ENCODE measurements around the gene EML1.
A peak's percentile ranks its signal among the peaks of the same experiment; 100 is the strongest.

Gene EML1

GRCh38 chr14:99784508-99784907, 8.7 kb upstream of the EML1 start:
- peak; percentile 98 for DNase-seq
- Histone ChIP-seq H3K4me3 (ENCODE audit: low read length) (no peak overlapping the region), H2BK120ac (ENCODE audit: low read depth, low read length) (no peak overlapping the region), H3K79me2 (ENCODE audit: control insufficient read depth, insufficient read depth, low read length) (no peaks in the 10 kb centered on the region), H3K56ac (ENCODE audit: low read length) (no peak overlapping the region), H4K5ac (ENCODE audit: low read length) (no peak overlapping the region), H2BK5ac (ENCODE audit: low read length) (no peak overlapping the region), H3K23ac (ENCODE audit: low read length) (no peak overlapping the region), H3K4ac (ENCODE audit: low read depth, low read length) (no peak overlapping the region), H3K4me1 (ENCODE audit: control insufficient read depth, low read depth, low read length) (no peaks in the 10 kb centered on the region), H4K8ac (ENCODE audit: low read depth, low read length) (no peak overlapping the region), H3K4me2 (ENCODE audit: low read length) (no peak overlapping the region), H3K27me3 (ENCODE audit: insufficient read depth, low read length, poor library complexity) (no peaks in the 10 kb centered on the region), H3K18ac (ENCODE audit: low read length) (no peak overlapping the region), H3K36me3 (ENCODE audit: control insufficient read depth, insufficient read depth, low read length) (no peaks in the 10 kb centered on the region), H2AK5ac (ENCODE audit: low read length) (no peak overlapping the region), H2BK15ac (replicated peaks; ENCODE audit: low read depth) (no peak overlapping the region), H3K79me1 (ENCODE audit: low read length) (no peaks in the 10 kb centered on the region), H3K27ac (ENCODE audit: low read depth, low read length) (no peak overlapping the region), H3K9ac (ENCODE audit: low read length) (no peak overlapping the region)
- no CpG with 5 or more reads among the region's 4 CpGs for WGBS (ENCODE audit: extremely low coverage, insufficient coverage, low lambda C conversion rate)

- Histone ChIP-seq H3K79me1 (ENCODE audit: low read length) (no peaks in the 10 kb centered on the region), H3K4me2 (ENCODE audit: low read length) (no peak overlapping the region), H3K36me3 (ENCODE audit: control insufficient read depth, insufficient read depth, low read length) (no peaks in the 10 kb centered on the region), H3K27me3 (ENCODE audit: insufficient read depth, low read length, poor library complexity) (no peaks in the 10 kb centered on the region), H3K27ac (ENCODE audit: low read depth, low read length) (no peak overlapping the region), H3K56ac (ENCODE audit: low read length) (no peak overlapping the region), H2BK15ac (replicated peaks; ENCODE audit: low read depth) (no peak overlapping the region), H3K4me3 (ENCODE audit: low read length) (no peak overlapping the region), H3K4ac (ENCODE audit: low read depth, low read length) (no peak overlapping the region), H4K8ac (ENCODE audit: low read depth, low read length) (no peak overlapping the region), H3K4me1 (ENCODE audit: control insufficient read depth, low read depth, low read length) (no peaks in the 10 kb centered on the region), H3K9ac (ENCODE audit: low read length) (no peak overlapping the region), H2AK5ac (ENCODE audit: low read length) (no peak overlapping the region), H3K79me2 (ENCODE audit: control insufficient read depth, insufficient read depth, low read length) (no peaks in the 10 kb centered on the region), H3K23ac (ENCODE audit: low read length) (no peak overlapping the region), H2BK5ac (ENCODE audit: low read length) (no peak overlapping the region), H4K5ac (ENCODE audit: low read length) (no peak overlapping the region), H2BK120ac (ENCODE audit: low read depth, low read length) (no peak overlapping the region), H3K18ac (ENCODE audit: low read length) (no peak overlapping the region)
- no CpG with 5 or more reads among the region's 9 CpGs for WGBS (ENCODE audit: extremely low coverage, insufficient coverage, low lambda C conversion rate)
- DNase-seq, result no peak
Measured at GRCh38 chr14:99785426-99785825, 7.8 kb upstream of the EML1 start.

- Histone ChIP-seq H4K8ac (ENCODE audit: low read depth, low read length) (no peak overlapping the region), H3K4ac (ENCODE audit: low read depth, low read length) (no peak overlapping the region), H3K18ac (ENCODE audit: low read length) (no peak overlapping the region), H3K23ac (ENCODE audit: low read length) (no peak overlapping the region), H2BK120ac (ENCODE audit: low read depth, low read length) (no peak overlapping the region), H3K79me2 (ENCODE audit: control insufficient read depth, insufficient read depth, low read length) (no peaks in the 10 kb centered on the region), H3K56ac (ENCODE audit: low read length) (no peak overlapping the region), H3K36me3 (ENCODE audit: control insufficient read depth, insufficient read depth, low read length) (no peaks in the 10 kb centered on the region), H2AK5ac (ENCODE audit: low read length) (no peak overlapping the region), H3K27ac (ENCODE audit: low read depth, low read length) (no peak overlapping the region), H4K5ac (ENCODE audit: low read length) (no peak overlapping the region), H3K4me3 (ENCODE audit: low read length) (no peak overlapping the region), H3K4me2 (ENCODE audit: low read length) (no peak overlapping the region), H3K27me3 (ENCODE audit: insufficient read depth, low read length, poor library complexity) (no peaks in the 10 kb centered on the region), H3K4me1 (ENCODE audit: control insufficient read depth, low read depth, low read length) (no peaks in the 10 kb centered on the region), H2BK5ac (ENCODE audit: low read length) (no peak overlapping the region), H3K9ac (ENCODE audit: low read length) (no peak overlapping the region), H2BK15ac (replicated peaks; ENCODE audit: low read depth) (no peak overlapping the region), H3K79me1 (ENCODE audit: low read length) (no peaks in the 10 kb centered on the region)
- no peak for DNase-seq
- WGBS (ENCODE audit: extremely low coverage, insufficient coverage, low lambda C conversion rate), result no CpG with 5 or more reads among the region's 8 CpGs
Measured at GRCh38 chr14:99786511-99786989, 6.7 kb upstream of the EML1 start.

GRCh38 chr14:99788713-99789112, 4.5 kb upstream of the EML1 start:
- no CpG with 5 or more reads among the region's 6 CpGs for WGBS (ENCODE audit: extremely low coverage, insufficient coverage, low lambda C conversion rate)
- Histone ChIP-seq H4K5ac (ENCODE audit: low read length) (no peak overlapping the region), H3K18ac (ENCODE audit: low read length) (no peak overlapping the region), H3K79me1 (ENCODE audit: low read length) (no peaks in the 10 kb centered on the region), H3K27ac (ENCODE audit: low read depth, low read length) (no peak overlapping the region), H2BK15ac (replicated peaks; ENCODE audit: low read depth) (no peak overlapping the region), H3K4ac (ENCODE audit: low read depth, low read length) (no peak overlapping the region), H3K4me1 (ENCODE audit: control insufficient read depth, low read depth, low read length) (no peaks in the 10 kb centered on the region), H2AK5ac (ENCODE audit: low read length) (no peak overlapping the region), H3K9ac (ENCODE audit: low read length) (no peak overlapping the region), H3K23ac (ENCODE audit: low read length) (no peak overlapping the region), H3K56ac (ENCODE audit: low read length) (no peak overlapping the region), H2BK120ac (ENCODE audit: low read depth, low read length) (no peak overlapping the region), H3K27me3 (ENCODE audit: insufficient read depth, low read length, poor library complexity) (no peaks in the 10 kb centered on the region), H3K79me2 (ENCODE audit: control insufficient read depth, insufficient read depth, low read length) (no peaks in the 10 kb centered on the region), H3K36me3 (ENCODE audit: control insufficient read depth, insufficient read depth, low read length) (no peaks in the 10 kb centered on the region), H2BK5ac (ENCODE audit: low read length) (no peak overlapping the region), H3K4me2 (ENCODE audit: low read length) (no peak overlapping the region), H4K8ac (ENCODE audit: low read depth, low read length) (no peak overlapping the region), H3K4me3 (ENCODE audit: low read length) (no peak overlapping the region)
- no peak for DNase-seq

GRCh38 chr14:99789581-99789980, 3.6 kb upstream of the EML1 start:
- Histone ChIP-seq H2BK15ac (replicated peaks; ENCODE audit: low read depth) (no peak overlapping the region), H3K27ac (ENCODE audit: low read depth, low read length) (no peak overlapping the region), H3K4me2 (ENCODE audit: low read length) (no peak overlapping the region), H3K4me3 (ENCODE audit: low read length) (no peak overlapping the region), H3K4ac (ENCODE audit: low read depth, low read length) (no peak overlapping the region), H3K9ac (ENCODE audit: low read length) (no peak overlapping the region), H4K5ac (ENCODE audit: low read length) (no peak overlapping the region), H3K18ac (ENCODE audit: low read length) (no peak overlapping the region), H3K79me1 (ENCODE audit: low read length) (no peaks in the 10 kb centered on the region), H3K23ac (ENCODE audit: low read length) (no peak overlapping the region), H2BK120ac (ENCODE audit: low read depth, low read length) (no peak overlapping the region), H3K27me3 (ENCODE audit: insufficient read depth, low read length, poor library complexity) (no peaks in the 10 kb centered on the region), H2AK5ac (ENCODE audit: low read length) (no peak overlapping the region), H4K8ac (ENCODE audit: low read depth, low read length) (no peak overlapping the region), H2BK5ac (ENCODE audit: low read length) (no peak overlapping the region), H3K56ac (ENCODE audit: low read length) (no peak overlapping the region), H3K4me1 (ENCODE audit: control insufficient read depth, low read depth, low read length) (no peaks in the 10 kb centered on the region), H3K36me3 (ENCODE audit: control insufficient read depth, insufficient read depth, low read length) (no peaks in the 10 kb centered on the region), H3K79me2 (ENCODE audit: control insufficient read depth, insufficient read depth, low read length) (no peaks in the 10 kb centered on the region)
- no peak for DNase-seq
- no CpG with 5 or more reads among the region's 2 CpGs for WGBS (ENCODE audit: extremely low coverage, insufficient coverage, low lambda C conversion rate)

GRCh38 chr14:99790201-99790977, 2.8 kb upstream of the EML1 start:
- no peak overlapping the region for H3K4ac ChIP-seq (ENCODE audit: low read depth, low read length)
- H2BK5ac ChIP-seq (ENCODE audit: low read length), result no peak overlapping the region
- no peaks in the 10 kb centered on the region for H3K79me2 ChIP-seq (ENCODE audit: control insufficient read depth, insufficient read depth, low read length)
- H2BK120ac ChIP-seq (ENCODE audit: low read depth, low read length), result no peak overlapping the region
- no peak overlapping the region for H3K23ac ChIP-seq (ENCODE audit: low read length)
- no peaks in the 10 kb centered on the region for H3K36me3 ChIP-seq (ENCODE audit: control insufficient read depth, insufficient read depth, low read length)
- H3K9ac ChIP-seq (ENCODE audit: low read length), result no peak overlapping the region
- no peak overlapping the region for H3K18ac ChIP-seq (ENCODE audit: low read length)
- no peak overlapping the region for H4K5ac ChIP-seq (ENCODE audit: low read length)
- no CpG with 5 or more reads among the region's 7 CpGs for WGBS (ENCODE audit: extremely low coverage, insufficient coverage, low lambda C conversion rate)
- H4K8ac ChIP-seq (ENCODE audit: low read depth, low read length), result no peak overlapping the region
- no peak for DNase-seq
- no peak overlapping the region for H3K56ac ChIP-seq (ENCODE audit: low read length)
- no peak overlapping the region for H2BK15ac ChIP-seq (replicated peaks; ENCODE audit: low read depth)
- no peak overlapping the region for H3K4me3 ChIP-seq (ENCODE audit: low read length)
- no peaks in the 10 kb centered on the region for H3K79me1 ChIP-seq (ENCODE audit: low read length)
- no peak overlapping the region for H3K4me2 ChIP-seq (ENCODE audit: low read length)
- no peak overlapping the region for H2AK5ac ChIP-seq (ENCODE audit: low read length)
- no peaks in the 10 kb centered on the region for H3K27me3 ChIP-seq (ENCODE audit: insufficient read depth, low read length, poor library complexity)
- no peaks in the 10 kb centered on the region for H3K4me1 ChIP-seq (ENCODE audit: control insufficient read depth, low read depth, low read length)
- H3K27ac ChIP-seq (ENCODE audit: low read depth, low read length), result no peak overlapping the region
